ENCODE results near the gene GPANK1. TPM values are rescaled to one million over a fixed set of nuclear protein-coding genes. Genes with fewer than 3 reads are reported as not detected.

Gene GPANK1
- total RNA-seq, 1 donor from 2014 or later: 19.2 TPM

DNA sequence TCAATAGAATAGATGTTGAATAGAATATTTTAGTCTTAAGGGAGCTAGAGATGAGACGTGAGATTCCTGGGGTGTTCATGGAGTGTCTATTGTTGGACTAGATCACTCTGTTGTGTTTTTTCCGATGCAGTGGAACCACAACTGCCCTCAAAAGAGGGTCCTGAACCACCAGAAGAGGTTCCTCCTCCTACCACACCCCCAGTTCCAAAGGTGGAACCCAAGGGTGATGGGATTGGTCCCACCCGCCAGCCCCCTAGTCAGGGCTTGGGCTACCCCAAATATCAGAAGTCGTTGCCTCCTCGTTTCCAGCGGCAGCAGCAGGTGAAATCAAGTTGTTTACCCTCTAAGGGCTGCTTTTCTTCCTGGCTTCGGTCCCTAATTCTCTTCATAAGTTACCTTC, 35.8 kb downstream of the GPANK1 start:
- intact Hi-C loops (cut with micrococcal nuclease): no loop called here
- DNase-seq (no peak), ATAC-seq (no peak)

DNA sequence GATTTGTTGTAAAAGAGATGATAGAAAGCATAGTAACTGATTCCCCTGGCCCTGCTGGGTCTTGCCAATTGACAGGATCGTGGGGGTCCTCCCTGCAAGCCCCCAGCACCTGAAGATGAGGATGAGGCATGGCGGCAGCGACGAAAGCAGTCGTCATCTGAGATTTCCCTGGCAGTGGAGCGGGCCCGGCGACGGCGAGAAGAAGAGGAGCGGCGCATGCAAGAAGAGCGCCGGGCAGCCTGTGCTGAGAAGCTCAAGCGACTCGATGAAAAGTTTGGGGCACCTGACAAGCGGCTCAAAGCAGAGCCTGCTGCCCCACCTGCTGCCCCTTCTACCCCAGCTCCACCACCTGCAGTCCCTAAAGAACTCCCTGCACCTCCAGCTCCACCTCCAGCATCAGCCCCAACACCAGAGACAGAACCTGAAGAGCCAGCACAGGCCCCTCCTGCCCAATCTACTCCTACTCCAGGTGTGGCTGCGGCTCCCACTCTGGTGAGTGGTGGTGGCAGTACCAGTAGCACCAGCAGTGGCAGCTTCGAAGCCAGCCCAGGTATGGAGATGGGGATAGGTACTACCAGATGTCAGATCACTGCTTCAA, 37.0 kb downstream of the GPANK1 start:
- ATAC-seq (no peak), DNase-seq (no peak)
- intact Hi-C loops (cut with micrococcal nuclease): no loop called here

DNA sequence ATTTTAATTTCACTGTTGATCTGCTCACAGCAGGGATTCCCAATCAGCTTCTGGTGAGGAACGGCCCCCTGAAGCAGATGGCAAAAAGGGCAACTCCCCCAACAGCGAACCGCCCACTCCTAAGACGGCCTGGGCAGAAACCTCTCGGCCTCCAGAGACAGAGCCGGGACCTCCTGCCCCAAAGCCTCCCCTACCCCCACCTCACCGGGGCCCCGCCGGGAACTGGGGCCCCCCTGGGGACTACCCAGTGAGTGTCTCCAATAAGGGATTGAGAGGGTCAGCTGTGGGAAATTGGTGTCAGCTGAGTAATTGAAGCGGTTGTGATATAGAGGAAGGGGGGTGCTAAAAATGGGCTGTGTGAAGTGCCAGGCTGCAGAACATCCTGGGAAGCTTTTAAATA, 37.8 kb downstream of the GPANK1 start:
- intact Hi-C loops (cut with micrococcal nuclease): no loop called here
- DNase-seq (no peak), ATAC-seq (no peak)

DNA sequence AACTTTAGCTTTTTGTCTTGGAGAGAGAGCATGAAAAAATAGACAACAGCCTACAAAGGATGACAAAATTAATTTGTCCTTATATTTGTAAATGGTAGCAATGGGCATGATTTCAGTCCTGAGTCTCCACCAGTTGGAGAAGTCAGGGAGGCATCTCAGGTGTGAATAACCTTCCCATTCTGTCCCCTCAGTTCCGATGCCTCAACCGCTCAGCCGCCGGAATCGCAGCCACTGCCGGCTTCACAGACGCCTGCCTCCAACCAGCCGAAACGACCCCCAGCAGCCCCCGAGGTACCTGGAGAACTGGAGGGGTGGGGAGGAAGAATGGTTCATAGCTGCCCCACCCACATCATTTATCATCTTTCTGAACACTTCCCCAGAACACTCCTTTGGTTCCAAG, 40.7 kb downstream of the GPANK1 start:
- ATAC-seq (no peak), DNase-seq (no peak)
- intact Hi-C loops (cut with micrococcal nuclease): no loop called here

DNA sequence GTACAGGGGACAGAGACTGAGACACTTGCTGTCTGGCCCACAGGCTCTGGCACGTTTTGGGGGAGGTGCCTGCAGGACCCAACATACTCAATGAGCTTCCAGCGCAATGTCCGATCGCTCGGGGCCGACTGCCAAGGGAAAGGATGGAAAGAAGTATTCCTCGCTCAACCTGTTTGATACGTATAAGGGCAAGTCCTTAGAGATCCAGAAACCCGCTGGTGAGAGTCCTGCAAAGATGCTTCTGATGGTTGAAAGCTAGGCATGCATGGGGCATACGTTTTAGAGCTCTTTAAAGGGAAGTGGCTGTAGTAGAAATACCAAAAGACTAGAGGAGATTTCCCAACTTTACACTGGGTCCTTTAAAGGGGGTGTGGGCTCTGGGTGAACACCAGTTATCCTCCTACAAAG, 42.1 kb downstream of the GPANK1 start:
- ATAC-seq: no peak
- DNase-seq: peak; percentile 48
- intact Hi-C loops (cut with micrococcal nuclease): no loop called here

DNA sequence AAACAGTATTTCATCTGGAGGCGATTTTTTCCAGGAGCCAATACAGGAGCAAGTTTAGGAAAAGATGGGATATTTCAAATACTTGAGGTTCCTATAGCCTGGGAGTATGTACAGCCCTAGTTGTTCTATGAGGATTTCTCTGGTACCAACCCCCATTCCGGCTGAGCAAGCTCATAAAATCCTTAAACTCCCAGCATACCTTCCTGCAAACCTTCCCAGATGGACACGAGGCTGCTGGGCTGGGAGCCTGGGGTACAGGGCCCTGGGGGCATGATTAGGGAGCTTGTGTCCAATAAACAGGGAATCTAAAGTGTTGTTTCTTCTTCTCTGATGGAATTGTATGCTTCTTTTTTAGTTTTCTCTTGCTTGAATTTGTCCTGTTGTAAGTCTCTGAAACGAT, 42.8 kb downstream of the GPANK1 start:
- no peak for ATAC-seq
- intact Hi-C loops (cut with micrococcal nuclease): no loop called here

DNA sequence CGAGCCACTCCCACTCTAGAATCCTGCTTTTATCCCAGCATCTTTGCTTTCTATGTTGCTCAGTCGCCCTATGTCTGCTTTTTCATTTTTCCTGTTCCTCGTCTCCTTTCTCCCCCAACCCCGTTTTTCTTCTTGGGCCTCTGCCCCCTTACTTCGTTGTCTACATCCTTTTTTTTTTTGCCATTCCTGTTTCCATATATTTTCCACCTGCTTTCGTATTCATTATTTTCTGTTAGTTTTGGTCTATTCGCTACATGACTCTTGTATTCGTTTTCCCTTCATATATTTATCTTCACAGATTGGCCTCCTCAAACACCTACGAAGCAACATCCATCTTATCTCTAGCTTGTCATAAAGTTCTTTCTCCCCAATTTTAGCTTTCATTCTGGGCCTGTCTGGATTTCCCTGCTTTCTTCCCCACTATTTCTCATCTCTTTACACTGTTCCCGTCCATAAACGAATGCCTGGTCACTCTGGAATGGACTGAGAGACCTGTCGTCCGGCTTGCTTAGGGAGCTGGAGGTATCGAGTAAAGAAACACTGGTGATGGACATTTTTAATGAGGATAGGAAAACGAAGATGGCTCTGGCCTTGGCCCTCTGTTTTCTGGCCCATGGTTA, 43.4 kb downstream of the GPANK1 start:
- ATAC-seq (no peak), DNase-seq (no peak)
- intact Hi-C loops (cut with micrococcal nuclease): no loop called here

More for the DNA sequence above, 42.8 kb downstream of the GPANK1 start:
- no peak for DNase-seq

DNA sequence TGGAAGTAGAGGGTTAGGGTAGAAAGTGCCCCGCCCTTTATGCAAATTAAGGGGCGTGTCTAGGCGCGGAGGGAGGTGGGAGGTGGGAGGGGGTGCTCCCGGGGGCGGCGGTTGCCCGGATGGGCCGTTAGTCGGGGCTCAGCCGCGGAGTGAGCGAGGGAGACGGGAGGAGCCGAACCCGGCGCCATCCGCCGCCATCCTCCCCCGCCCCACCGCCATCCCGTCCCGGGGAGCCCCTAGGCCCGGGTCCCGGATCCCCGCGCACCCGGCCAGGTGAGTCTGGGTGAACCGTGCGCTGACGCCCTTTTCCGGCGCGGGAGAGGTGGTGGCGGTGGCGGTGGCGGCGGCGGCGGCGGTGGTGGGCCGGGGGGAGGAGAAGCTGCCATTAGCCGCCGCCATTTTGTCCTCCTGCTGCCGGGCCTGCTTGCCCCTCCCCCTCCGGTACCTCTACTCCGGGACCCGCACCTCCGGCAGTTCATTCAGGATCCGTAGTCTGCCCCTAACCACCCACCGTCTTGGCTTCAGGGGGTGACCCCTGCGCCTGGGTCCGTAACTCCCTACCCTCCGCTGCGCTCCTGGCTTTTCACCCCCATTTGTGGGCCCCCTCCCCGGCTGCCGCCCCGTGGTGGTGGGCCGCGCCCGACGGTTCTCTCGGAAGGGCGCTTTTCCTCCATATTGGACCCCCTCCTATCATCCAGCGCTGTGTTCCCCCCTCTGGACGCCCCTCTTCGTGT, 44.0 kb downstream of the GPANK1 start, which contains the start of gene PRRC2A:
Gene PRRC2A (plus strand): TSS at position 130 of the 734 bp plus-strand sequence. CDS start 2,075 bp downstream, outside the sequence.
- intact Hi-C loops (cut with micrococcal nuclease): no loop called here
- ATAC-seq (peak; percentile 91), DNase-seq (no peak)

DNA sequence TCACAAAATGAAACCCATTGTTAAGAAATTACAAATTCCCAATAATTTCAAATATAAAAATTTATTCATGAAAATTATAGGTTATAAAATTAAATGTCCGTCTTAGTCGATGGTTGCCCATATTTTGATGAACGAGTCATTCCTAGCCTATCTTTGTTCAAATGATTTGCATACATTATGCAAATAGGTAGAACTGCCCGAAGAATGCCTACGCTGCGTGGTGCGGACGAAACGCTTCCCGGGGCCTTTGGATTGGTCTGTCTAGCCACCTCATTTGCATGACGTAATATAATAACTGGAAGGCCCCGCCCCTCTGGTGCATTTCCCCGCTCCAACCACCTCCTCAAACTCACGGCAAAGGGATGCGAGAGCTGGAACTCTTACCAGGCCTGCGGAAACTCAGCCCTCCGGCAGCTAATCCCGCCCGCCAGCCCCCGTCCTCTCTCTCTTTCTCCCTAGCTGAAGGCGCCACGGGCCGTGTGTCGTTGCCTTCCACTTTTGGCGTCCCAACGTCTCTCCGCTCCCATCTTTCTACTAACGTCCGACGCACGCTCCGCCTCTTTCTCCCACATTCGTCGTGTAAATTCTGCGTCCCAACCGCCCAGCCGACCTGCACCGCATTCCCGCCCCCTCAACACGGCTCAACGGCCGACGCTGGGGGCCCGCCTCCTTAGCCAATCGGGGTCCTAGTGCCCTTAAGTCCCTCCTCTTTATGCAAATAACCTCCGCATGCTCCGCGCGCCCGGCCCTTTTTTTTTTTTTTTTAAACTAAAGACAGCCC, 44.8 kb downstream of the GPANK1 start:
- DNase-seq (peak; percentile 98), ATAC-seq (peak; percentile 93)
- intact Hi-C loops (cut with micrococcal nuclease): no loop called here

DNA sequence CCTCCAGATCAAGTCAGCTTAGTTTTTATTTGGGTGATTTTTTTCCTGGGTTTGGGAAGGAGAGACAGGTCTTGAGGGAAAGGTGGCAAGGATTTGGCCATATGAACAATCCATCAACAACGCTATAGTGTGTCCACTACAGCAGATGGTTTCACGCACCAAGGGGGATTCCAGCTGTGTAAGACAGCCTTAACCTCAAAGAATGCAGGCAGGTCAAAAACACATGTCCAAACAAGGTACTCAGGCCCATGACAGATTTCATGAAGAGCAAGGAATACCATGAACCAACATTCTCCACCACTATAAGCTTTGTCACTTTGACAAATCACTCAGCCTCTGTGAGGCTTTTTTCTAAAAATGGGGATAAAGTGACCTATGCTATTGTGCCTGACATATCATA, 47.8 kb downstream of the GPANK1 start:
- no peak for ATAC-seq
- intact Hi-C loops (cut with micrococcal nuclease): no loop called here
- no peak for DNase-seq

DNA sequence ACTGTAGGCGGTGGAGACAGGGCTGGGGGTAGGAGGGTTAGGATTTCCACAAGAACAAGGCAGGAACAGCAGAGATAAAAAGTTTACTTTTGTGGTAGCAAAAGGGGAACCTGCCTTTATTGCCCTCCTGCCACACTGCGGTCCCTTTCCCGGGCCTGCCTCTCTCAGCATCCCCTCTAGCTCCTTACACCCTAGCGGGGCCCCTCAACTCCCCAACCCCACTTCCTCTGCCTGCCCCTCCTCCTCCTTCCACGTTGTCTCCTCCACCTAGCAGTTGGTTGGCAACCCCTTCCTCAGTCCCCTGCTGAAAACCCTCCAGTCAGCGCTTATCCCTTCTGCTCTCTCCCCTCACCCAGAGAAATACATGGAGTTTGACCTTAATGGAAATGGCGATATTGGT, 49.0 kb downstream of the GPANK1 start:
- no peak for ATAC-seq
- DNase-seq: no peak
- intact Hi-C loops (cut with micrococcal nuclease): no loop called here

DNA sequence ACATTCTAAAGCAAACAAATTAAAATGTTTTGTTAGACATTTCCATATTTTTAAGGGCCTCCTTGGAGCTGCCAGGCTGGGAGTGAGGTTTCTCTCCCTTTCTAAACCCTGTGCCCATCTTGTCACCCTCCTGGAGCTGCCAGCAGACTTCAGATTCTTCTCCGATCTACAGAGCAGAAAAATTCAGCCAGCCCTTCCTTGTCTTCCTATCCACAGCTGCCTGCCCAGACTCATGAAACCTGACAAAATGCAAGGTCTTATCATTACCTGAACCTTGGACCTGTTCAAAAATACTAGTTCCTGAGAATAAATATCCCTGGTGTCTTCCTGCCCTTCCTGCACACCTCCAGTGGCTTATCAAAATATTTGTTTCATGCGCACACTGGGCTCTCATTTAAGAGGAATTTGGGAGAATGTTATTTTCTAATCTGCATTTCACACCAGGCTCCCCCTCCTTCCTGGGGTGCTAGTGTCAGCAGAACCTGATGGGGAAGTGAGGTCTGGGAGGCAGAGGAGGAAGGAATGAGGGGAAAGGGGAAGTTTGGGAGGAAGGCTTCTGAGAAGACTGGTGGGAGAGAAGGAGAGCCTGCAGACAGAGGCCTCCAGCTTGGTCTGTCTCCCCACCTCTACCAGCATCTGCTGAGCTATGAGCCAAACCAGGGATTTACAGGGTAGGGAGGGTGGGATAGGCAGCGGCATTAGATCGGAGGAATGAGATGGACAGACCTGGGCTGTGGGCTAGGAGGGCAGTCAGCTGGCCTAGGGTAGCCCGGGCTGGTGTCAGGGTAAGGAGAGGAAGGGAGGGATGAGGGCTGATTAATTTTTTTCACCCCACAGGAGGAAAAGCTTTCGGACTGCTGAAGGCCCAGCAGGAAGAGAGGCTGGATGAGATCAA, 49.9 kb downstream of the GPANK1 start, which contains the start of gene AIF1:
Gene AIF1 (plus strand): TSS at position 551 of the 895 bp plus-strand sequence. CDS start 96 bp downstream, at position 647.
- intact Hi-C loops (cut with micrococcal nuclease): no loop called here
- peak; percentile 26 for ATAC-seq

DNA sequence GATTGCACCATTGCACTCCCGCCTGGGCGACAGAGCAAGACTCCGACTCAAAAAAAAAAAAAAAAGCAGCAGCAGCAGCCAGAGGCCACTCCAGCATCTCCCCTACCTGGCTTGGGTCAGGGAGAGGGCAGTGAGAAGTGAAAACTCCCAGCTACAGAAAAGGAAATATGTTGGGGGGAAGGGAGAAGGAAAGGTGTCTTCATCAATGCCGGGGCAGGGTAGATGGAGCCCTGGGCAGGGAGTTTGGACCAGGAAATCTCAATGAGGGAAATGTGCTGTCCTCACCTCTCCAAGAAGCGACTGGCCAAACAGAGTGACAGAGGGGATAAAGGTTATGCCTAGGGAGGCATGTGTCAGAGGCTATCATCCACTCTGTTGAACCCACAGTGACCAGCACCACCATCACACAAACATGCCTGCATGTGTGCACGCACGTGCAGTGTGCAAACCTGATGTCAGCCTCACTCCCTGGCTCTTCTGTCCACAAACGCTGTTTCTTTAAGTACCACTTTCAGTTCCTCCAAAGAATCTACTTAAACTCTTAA, 50.6 kb downstream of the GPANK1 start:
- intact Hi-C loops (cut with micrococcal nuclease): no loop called here
- ATAC-seq (peak; percentile 40), DNase-seq (no peak)

More for the DNA sequence above, 49.9 kb downstream of the GPANK1 start, which contains the start of gene AIF1:
- no peak for DNase-seq

Small RNA genes lying within 50 kb of the gene (microRNA-seq; reads per million reads assigned to microRNA genes)
- gene MIR4646 (ENCODE audit: borderline number of aligned reads): not detected
- not detected for gene MIR6832 (ENCODE audit: borderline number of aligned reads)

Other genes starting within 250 kb of the GPANK1 start
- 1.7 TPM for gene MICB, start 166.9 kb downstream of the GPANK1 start, total RNA-seq
- gene MCCD1, start 136.0 kb downstream of the GPANK1 start, total RNA-seq: not detected
- gene DDX39B, start 123.0 kb downstream of the GPANK1 start, total RNA-seq: 176 TPM
- 2.1 TPM for gene ATP6V1G2, start 118.4 kb downstream of the GPANK1 start, total RNA-seq
- 12.7 TPM for gene NFKBIL1, start 117.4 kb downstream of the GPANK1 start, total RNA-seq
- gene LTA, start 92.7 kb downstream of the GPANK1 start, total RNA-seq: not detected
- gene TNF, start 89.4 kb downstream of the GPANK1 start, total RNA-seq: 0.35 TPM
- 0.40 TPM for gene LTB, start 82.6 kb downstream of the GPANK1 start, total RNA-seq
- gene LST1, start 78.7 kb downstream of the GPANK1 start, total RNA-seq: 6.9 TPM
- gene NCR3, start 72.0 kb downstream of the GPANK1 start, total RNA-seq: not detected
- gene AIF1, start 49.8 kb downstream of the GPANK1 start, total RNA-seq: 15.5 TPM
- gene PRRC2A, start 44.3 kb downstream of the GPANK1 start, total RNA-seq: 76.9 TPM
- 283 TPM for gene BAG6, start 12.3 kb downstream of the GPANK1 start, total RNA-seq
- 2.4 TPM for gene APOM, start 9.1 kb downstream of the GPANK1 start, total RNA-seq
- gene C6orf47, start 4.2 kb downstream of the GPANK1 start, total RNA-seq: 18.6 TPM
- 111 TPM for gene CSNK2B, start 1.1 kb upstream of the GPANK1 start, total RNA-seq
- 3.9 TPM for gene LY6G5B, start 5.0 kb upstream of the GPANK1 start, total RNA-seq
- 1.8 TPM for gene LY6G5C, start 16.1 kb upstream of the GPANK1 start, total RNA-seq
- gene ABHD16A, start 38.3 kb upstream of the GPANK1 start, total RNA-seq: 29.0 TPM
- gene LY6G6F, start 41.9 kb upstream of the GPANK1 start, total RNA-seq: not detected
- not detected for gene LY6G6D, start 50.4 kb upstream of the GPANK1 start, total RNA-seq
- gene LY6G6C, start 56.7 kb upstream of the GPANK1 start, total RNA-seq: not detected
- gene MPIG6B, start 58.4 kb upstream of the GPANK1 start, total RNA-seq: 0.52 TPM
- 27.6 TPM for gene DDAH2, start 64.3 kb upstream of the GPANK1 start, total RNA-seq
- gene CLIC1, start 71.5 kb upstream of the GPANK1 start, total RNA-seq: 77.4 TPM
- 1.3 TPM for gene MSH5, start 75.0 kb upstream of the GPANK1 start, total RNA-seq
- gene SAPCD1, start 97.7 kb upstream of the GPANK1 start, total RNA-seq: 0.47 TPM
- gene VWA7, start 112.3 kb upstream of the GPANK1 start, total RNA-seq: 12.8 TPM
- gene VARS1, start 130.8 kb upstream of the GPANK1 start, total RNA-seq: 22.5 TPM
- gene LSM2, start 142.0 kb upstream of the GPANK1 start, total RNA-seq: 20.1 TPM
- 2.0 TPM for gene HSPA1L, start 150.3 kb upstream of the GPANK1 start, total RNA-seq
- gene HSPA1A, start 150.5 kb upstream of the GPANK1 start, total RNA-seq: 341 TPM
- 233 TPM for gene HSPA1B, start 162.7 kb upstream of the GPANK1 start, total RNA-seq
- 24.9 TPM for gene NEU1, start 197.8 kb upstream of the GPANK1 start, total RNA-seq
- not detected for gene SLC44A4, start 214.0 kb upstream of the GPANK1 start, total RNA-seq
- gene EHMT2, start 232.7 kb upstream of the GPANK1 start, total RNA-seq: 17.1 TPM
- gene ZBTB12, start 237.1 kb upstream of the GPANK1 start, total RNA-seq: 3.3 TPM